CD4-positive, alpha-beta T cell treated with Interleukin-12 subunit alpha and Interleukin-12 subunit beta, for 1 hour (primary cell): ENCODE results near the gene DEFB108B.
"Not testable (repeated sequence)": the region's sequence is repeated elsewhere in the genome, so short reads cannot be mapped to it uniquely, and the experiment has no call there.

ENCODE experiments used
- DNase-seq: peaks from one replicate; pipeline ENCODE4 v3.0.0-alpha.2; 2020

The DEFB108B gene

GRCh38 chr11:71832811-71833210, at the start of gene DEFB108B:
Gene DEFB108B, plus strand, starts transcription at chr11:71833200. Its CDS starts 0 bp downstream, at chr11:71833200.
- DNase-seq = not testable (repeated sequence)

- DNase-seq = not testable (repeated sequence)
These were observed 46.7 kb upstream of the DEFB108B start for GRCh38 chr11:71786114-71786847.

GRCh38 chr11:71786848-71787097, 46.2 kb upstream of the DEFB108B start:
- DNase-seq = peak; percentile 98

DNA sequence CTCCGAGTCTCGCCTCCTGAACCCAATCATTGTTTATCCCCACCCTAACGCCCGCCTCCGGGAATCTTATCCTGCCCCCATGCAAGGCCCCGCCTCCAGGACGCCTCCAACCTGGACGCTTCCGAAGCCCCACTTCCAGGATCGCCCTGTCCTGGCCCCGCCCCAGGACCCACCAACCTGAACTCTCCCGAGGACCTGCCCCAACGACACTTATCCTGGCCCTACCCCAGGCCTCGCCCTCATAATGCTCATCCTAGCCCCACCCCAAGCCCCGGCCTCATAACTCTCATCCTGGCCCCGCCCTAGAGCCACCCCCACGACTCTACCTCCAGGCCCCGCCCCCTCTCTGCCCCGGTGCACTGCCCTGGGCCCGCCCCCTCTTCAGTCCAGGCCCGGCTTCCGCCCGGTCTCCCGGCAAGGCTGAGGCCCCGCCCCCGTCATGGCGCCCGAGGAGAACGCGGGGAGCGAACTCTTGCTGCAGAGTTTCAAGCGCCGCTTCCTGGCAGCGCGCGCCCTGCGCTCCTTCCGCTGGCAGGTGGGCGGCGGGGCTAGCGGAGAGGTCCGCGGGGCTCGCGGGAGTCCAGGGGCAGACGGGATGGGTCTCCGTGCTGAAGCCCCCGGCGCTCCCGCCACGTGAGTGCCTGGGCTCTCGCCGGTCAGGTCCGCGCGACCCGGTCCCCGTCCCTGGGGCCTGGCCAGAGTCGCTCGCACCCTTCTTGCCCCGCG, 45.7 kb upstream of the DEFB108B start:
- peak; percentile 94 for DNase-seq

DNA sequence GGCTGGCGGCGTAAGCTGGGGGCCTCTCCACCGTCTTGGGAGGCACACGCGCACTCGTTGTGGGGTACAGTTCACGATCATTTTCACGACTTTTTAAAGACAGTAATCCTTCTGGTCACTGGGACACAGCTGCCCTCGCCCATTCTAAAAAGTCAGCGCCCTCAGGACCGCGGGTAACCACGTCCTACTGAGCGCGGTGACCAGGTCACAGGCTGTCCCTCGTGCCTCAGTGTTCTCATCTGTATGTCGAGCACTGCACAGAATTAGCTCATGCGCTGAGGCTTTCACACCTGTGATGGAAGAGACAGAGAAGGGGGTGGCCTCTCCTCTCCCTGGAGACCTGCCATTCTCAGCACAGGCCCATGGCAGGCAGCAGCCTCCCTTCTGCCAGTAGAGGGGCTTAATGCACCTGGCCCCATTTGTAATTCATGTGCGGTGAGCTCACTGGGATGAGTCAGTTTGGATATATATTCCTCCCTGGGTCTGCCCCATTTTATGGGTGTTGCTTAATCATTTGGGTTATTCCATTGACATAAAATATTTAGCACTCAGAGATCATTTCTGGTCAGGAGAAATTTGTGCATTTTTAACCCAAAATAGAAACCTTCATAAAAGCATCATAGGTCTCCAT, 45.1 kb upstream of the DEFB108B start:
- peak; percentile 33 for DNase-seq

- DNase-seq = not testable (repeated sequence)
These were observed 43.4 kb upstream of the DEFB108B start for GRCh38 chr11:71789444-71790196.

GRCh38 chr11:71791111-71791510, 41.9 kb upstream of the DEFB108B start:
- not testable (repeated sequence) for DNase-seq

DNA sequence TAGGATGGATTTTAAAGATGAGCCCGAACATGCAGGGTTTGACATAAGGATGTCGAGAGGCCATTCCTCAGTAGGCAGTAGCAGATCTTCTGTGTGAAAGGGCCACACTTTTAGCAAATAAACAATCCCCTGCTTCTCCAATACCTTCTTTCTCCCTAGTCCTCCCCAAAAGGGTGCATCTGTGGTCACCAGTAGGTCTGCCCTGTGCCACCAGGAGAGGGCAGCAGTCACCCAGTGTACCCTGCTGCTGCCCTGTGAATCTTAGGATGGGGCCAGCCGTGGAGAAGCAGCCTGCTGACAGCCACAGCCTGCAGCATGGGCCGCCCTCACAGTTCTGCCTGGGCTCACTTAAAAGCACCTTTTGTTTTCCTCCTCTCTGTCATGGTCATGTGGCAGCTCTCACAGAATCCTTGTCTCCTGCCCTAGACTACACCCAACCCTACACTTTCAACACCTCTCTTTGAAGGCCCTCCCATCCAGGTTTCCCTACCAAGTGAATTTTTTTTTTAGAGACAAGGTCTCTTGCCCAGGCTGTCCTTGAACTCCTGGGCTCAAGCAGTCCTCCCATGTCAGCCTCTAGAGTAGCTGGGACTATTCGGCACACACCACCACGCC, 40.3 kb upstream of the DEFB108B start:
- DNase-seq = peak; percentile 74

DNA sequence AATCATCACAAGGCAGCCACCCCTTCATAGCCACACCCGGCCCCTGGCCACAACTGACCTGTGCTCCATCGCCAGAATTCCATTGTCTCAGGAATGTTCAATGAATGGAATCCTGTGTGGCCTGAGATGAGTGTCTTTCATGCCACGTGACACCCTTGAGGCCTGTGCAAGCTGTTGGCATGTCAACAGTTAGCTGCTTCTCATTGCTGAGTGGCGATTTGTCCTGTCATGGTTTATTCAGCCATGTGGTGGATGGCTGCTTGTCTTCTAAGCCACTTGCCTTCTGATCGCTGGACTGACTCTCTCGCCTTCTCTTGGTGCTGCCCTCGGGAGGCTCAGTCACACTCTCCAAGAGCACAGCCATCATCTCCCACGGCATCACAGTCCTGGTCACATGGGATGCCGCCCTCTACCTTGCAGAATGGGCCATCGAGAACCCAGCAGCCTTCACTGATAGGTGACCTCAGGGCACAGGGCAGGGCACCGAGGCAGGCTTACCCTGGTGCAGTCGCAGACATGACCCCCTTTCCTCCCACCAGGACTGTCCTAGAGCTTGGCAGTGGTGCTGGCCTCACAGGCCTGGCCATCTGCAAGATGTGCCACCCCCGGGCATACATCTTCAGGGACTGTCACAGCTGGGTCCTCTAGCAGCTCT, 38.5 kb upstream of the DEFB108B start:
- DNase-seq = not testable (repeated sequence)

GRCh38 chr11:71795236-71795635, 37.8 kb upstream of the DEFB108B start:
- DNase-seq = not testable (repeated sequence)

DNA sequence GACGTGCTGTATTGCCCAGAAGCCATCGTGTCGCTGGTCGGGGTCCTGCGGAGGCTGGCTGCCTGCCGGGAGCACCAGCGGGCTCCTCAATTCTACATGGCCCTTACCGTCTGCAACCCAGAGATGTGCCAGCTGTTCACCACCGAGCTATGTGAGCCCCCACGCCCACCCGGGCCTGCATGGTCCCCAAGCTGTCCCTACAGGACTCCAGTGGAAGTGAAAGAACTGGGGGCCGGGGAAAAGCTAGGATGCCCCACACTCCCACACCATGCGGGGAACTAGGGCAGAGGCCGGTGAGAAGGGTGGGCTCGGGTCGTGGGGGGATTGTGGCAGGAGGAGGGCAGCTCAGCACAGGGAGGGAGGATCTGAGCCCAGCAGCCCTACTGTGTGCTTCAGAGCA, 37.0 kb upstream of the DEFB108B start:
- not testable (repeated sequence) for DNase-seq

DNA sequence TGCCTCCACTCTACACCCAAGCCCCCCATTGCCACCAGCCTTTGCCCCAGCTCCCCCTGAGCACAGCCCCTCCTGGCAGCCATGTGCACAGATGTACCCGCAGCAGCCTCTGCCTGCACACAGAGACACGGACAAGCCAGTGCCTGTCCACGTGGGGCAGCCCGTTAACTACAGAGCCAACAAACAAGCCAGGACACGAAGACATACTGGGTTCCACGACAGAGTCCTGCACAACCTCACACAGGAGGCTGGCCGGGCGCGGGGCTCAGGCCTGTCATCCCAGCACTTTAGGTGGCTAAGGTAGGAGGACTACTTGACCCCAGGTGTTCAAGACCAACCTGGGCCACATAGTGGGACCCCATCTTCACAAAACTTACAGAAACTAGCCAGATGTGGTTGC, 36.2 kb upstream of the DEFB108B start:
- not testable (repeated sequence) for DNase-seq

- DNase-seq = not testable (repeated sequence)
These were observed 33.4 kb upstream of the DEFB108B start for GRCh38 chr11:71799556-71800128.

- DNase-seq = peak; percentile 86
These were observed 32.6 kb upstream of the DEFB108B start for GRCh38 chr11:71800335-71800953.

- DNase-seq = not testable (repeated sequence)
These were observed 32.0 kb upstream of the DEFB108B start for GRCh38 chr11:71801026-71801425.

- not testable (repeated sequence) for DNase-seq
These were observed 30.1 kb upstream of the DEFB108B start for GRCh38 chr11:71802874-71803273.

- not testable (repeated sequence) for DNase-seq
These were observed 28.6 kb upstream of the DEFB108B start for GRCh38 chr11:71804158-71804947.

GRCh38 chr11:71812529-71812928, 20.5 kb upstream of the DEFB108B start:
- not testable (repeated sequence) for DNase-seq

DNA sequence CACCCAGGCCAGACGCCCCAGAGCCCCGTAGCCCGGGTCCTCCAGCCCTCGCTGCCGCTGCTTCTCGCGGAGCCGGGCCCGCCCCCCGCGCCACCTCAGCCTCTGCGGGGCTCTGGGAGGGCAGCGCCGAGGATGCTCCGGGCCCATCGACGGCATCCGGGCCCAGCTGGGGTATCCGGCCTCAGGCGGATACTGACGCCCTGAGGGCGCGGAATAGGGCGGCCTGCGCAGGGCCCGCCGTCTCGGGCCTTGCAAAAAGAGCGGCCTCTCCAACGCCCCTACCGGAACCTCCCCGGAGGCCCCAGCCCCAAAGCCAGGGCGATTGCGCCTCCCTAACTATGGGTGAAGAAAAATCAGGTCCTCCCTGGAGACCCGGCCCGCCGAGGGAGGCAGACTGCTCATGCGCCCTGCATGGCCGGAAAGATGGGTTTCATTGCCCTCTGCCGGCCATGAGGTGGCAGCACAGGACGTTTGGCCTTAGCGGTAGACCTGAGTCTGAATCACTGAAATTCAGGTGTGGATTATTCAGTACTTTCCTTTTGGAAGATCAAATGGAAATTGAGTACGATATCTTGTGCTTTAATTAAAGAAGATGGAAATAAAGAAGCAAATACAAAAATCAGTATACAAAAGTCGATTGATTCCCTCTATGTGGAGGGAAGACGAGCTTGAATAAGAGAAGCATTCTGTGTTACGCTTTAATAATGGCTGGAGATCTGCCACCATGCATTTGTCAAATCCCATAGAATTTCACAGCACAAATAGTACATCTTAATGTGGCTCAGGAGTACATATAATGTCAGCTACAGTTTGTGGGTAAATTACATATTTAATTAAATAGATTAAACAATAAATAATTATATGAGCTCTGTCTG, 19.3 kb upstream of the DEFB108B start:
- peak; percentile 87 for DNase-seq
